ENCODE data around the gene IL18R1.

Gene IL18R1

DNA sequence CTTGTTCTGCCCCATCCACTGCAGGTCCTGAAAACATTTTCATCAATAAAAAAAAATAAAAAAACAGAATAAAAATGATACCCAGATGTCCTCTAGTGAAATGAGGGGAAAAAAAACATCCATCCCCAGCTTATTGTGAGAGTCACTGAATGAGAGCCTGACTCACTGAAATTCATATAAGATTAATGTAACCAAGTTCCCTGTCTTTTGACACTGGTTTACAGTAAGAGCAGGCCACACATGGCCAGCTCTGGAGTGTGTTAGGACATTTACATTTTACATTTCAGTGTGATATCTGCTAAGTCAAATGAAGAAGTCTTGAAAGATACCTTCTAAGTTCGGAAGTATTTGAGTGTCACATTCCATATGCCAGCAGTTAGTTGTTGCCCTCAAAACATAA is 21.1 kb upstream of the IL18R1 start:
- H3K27ac ChIP-seq (ENCODE audit: low read depth, low read length): no peak overlapping the region
- H3K4me1 ChIP-seq (ENCODE audit: control insufficient read depth, insufficient read depth, low read length): no peaks in the 10 kb centered on the region
- H3K36me3 ChIP-seq (ENCODE audit: control insufficient read depth, insufficient read depth, low read length): no peaks in the 10 kb centered on the region
- H3K27me3 ChIP-seq (ENCODE audit: control insufficient read depth, insufficient read depth, low read length): no peaks in the 10 kb centered on the region
- no peak overlapping the region for H3K9ac ChIP-seq (ENCODE audit: low read length)
- H3K4me3 ChIP-seq (ENCODE audit: low read length): no peak overlapping the region

DNA sequence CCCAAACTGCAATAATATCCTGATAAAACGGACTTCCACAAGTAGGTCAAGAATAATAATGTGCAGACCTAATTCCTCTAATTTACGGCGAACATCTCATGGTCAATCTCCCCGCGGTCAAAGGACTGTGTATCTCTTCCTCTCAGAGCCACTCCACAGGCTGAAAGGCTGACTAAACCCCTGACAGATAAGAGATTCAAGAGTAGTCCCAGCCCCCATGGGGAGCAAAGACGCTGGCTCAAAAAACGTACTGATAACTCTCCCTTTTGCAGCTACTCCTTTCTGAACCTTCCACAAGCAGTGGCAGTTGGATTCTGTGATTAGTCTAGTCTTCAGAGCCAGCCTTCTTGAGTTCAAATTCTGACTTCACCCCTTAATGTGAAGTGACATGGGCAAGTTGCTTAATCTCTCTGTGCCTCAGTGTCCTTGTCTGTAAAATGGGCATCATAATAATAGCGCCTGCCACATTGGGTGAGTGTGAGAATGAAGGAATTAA is 19.7 kb upstream of the IL18R1 start:
- no peaks in the 10 kb centered on the region for H3K27me3 ChIP-seq (ENCODE audit: control insufficient read depth, insufficient read depth, low read length)
- H3K27ac ChIP-seq (ENCODE audit: low read depth, low read length): no peak overlapping the region
- no peak overlapping the region for H3K4me3 ChIP-seq (ENCODE audit: low read length)
- H3K9ac ChIP-seq (ENCODE audit: low read length): no peak overlapping the region
- H3K4me1 ChIP-seq (ENCODE audit: control insufficient read depth, insufficient read depth, low read length): no peaks in the 10 kb centered on the region
- no peaks in the 10 kb centered on the region for H3K36me3 ChIP-seq (ENCODE audit: control insufficient read depth, insufficient read depth, low read length)

DNA sequence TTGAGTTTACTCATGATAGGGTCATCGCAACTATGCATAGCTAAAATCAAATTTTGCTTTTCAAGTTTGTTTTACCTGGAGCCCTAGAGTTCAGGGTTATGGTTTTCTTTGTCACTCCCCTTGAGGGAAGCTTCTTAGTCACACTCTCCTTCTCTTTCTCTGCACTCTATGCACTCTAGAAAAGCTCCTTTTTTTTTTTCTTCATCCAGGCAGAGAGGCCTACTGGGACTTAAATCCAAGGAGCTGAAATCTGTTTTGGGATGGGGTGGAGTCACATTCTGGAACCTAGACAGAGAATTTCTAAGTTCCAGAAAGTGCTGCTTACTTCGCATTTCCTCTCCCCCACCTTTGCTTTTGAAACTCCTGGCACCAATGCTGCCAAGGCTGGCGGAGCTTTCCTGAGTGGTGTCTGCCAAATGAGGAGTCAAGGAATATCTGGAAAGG is 19.1 kb upstream of the IL18R1 start:
- no peak overlapping the region for H3K4me3 ChIP-seq (ENCODE audit: low read length)
- no peak overlapping the region for H3K27ac ChIP-seq (ENCODE audit: low read depth, low read length)
- H3K9ac ChIP-seq (ENCODE audit: low read length): no peak overlapping the region
- no peaks in the 10 kb centered on the region for H3K4me1 ChIP-seq (ENCODE audit: control insufficient read depth, insufficient read depth, low read length)
- H3K36me3 ChIP-seq (ENCODE audit: control insufficient read depth, insufficient read depth, low read length): no peaks in the 10 kb centered on the region
- H3K27me3 ChIP-seq (ENCODE audit: control insufficient read depth, insufficient read depth, low read length): no peaks in the 10 kb centered on the region

DNA sequence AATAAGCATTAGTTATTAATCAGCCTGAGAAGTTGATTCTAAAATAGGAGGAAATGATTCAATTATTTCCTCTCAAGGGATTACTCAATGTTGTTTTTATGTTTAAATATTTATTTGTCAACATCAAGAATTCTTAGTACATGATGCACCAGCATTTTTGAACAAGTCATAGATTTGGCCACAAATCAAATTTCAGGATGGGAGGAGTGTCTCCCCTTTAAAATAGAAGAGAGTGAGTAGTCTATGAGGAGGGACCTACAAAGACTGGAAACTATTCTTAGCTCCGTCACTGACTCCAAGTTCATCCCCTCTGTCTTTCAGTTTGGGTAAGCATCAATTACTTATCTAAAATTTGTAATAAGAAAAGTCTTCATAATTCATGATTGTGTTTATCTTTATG is 18.6 kb upstream of the IL18R1 start:
- Histone ChIP-seq H3K27ac (ENCODE audit: low read depth, low read length) (no peak overlapping the region), H3K27me3 (ENCODE audit: control insufficient read depth, insufficient read depth, low read length) (no peaks in the 10 kb centered on the region), H3K4me1 (ENCODE audit: control insufficient read depth, insufficient read depth, low read length) (no peaks in the 10 kb centered on the region), H3K36me3 (ENCODE audit: control insufficient read depth, insufficient read depth, low read length) (no peaks in the 10 kb centered on the region), H3K9ac (ENCODE audit: low read length) (no peak overlapping the region), H3K4me3 (ENCODE audit: low read length) (no peak overlapping the region)

DNA sequence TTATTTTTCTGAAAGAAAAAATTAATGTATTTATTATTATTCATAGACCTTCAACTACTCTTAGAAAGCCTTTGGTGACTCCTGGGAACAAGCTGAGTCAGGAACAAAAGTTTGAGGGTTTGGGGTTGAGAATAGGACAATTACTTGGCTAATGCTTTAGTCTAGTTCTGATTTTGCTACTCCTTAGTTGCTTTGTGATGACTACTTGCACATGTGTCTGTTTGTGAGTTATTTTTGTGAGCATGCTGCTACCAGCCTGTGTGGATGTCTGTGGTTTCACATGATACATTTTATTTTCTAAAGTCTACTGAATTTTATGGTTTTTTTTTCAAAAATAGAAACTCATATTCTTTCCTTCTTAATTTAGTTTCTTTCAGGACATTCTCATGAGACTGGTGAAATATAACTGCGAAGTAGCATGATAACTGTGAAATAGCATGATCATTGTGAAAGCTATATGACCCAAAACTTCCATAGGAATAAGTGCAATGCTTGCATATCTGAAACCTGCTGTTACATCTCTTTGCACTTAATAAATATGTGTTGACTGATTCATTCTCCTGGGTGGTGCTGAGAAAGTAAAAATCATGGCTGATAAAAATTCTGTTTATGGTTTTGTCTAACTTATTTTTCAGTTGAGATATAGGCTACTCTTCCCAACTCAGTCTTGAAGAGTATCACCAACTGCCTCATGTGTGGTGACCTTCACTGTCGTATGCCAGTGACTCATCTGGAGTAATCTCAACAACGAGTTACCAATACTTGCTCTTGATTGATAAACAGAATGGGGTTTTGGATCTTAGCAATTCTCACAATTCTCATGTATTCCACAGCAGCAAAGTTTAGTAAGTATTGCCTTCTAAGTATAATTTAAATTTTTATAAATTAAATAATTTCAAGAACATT is 17.9 kb upstream of the IL18R1 start:
- H3K4me1 ChIP-seq (ENCODE audit: control insufficient read depth, insufficient read depth, low read length): no peaks in the 10 kb centered on the region
- H3K27me3 ChIP-seq (ENCODE audit: control insufficient read depth, insufficient read depth, low read length): no peaks in the 10 kb centered on the region
- no peak overlapping the region for H3K27ac ChIP-seq (ENCODE audit: low read depth, low read length)
- no peaks in the 10 kb centered on the region for H3K36me3 ChIP-seq (ENCODE audit: control insufficient read depth, insufficient read depth, low read length)
- H3K4me3 ChIP-seq (ENCODE audit: low read length): no peak overlapping the region
- no peak overlapping the region for H3K9ac ChIP-seq (ENCODE audit: low read length)

DNA sequence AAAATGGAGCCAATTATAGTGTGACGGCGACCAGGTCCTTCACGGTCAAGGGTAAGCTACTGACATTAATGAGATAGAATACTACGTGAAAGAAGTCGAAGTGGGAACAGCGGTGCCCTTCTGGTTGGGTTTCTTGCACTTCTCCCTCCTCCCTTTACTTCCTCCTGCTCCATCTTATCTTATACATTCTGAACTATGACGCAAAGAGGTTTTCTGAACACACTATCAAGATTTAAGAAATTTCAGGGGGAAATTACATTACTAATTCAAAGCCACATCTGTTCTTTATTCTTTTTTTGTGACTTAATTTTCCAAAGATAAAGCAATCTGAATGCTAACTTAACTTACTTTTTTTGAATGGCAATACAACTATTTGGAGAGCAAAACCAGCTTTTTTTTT is 14.8 kb upstream of the IL18R1 start:
- H3K4me3 ChIP-seq (ENCODE audit: low read length): no peak overlapping the region
- H3K4me1 ChIP-seq (ENCODE audit: control insufficient read depth, insufficient read depth, low read length): no peaks in the 10 kb centered on the region
- H3K36me3 ChIP-seq (ENCODE audit: control insufficient read depth, insufficient read depth, low read length): no peaks in the 10 kb centered on the region
- no peak overlapping the region for H3K27ac ChIP-seq (ENCODE audit: low read depth, low read length)
- H3K27me3 ChIP-seq (ENCODE audit: control insufficient read depth, insufficient read depth, low read length): peaks cover 3% of the 10 kb centered on the region
- H3K9ac ChIP-seq (ENCODE audit: low read length): no peak overlapping the region

DNA sequence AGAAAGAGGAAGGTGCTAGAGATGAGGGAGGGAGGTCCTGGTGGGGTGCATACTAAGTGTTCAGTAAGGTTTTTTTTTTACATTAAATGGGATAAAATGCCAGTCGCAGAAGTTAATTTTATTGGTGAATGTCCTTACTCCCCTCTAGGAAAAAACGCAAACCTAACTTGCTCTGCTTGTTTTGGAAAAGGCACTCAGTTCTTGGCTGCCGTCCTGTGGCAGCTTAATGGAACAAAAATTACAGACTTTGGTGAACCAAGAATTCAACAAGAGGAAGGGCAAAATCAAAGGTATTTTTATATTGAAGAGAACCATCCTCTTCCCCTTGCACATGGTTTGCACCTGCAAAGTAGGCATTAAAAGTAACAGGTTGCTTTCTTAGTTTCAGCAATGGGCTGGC is 12.7 kb upstream of the IL18R1 start:
- Histone ChIP-seq H3K4me1 (ENCODE audit: control insufficient read depth, insufficient read depth, low read length) (no peaks in the 10 kb centered on the region), H3K36me3 (ENCODE audit: control insufficient read depth, insufficient read depth, low read length) (no peaks in the 10 kb centered on the region), H3K9ac (ENCODE audit: low read length) (no peak overlapping the region), H3K27ac (ENCODE audit: low read depth, low read length) (no peak overlapping the region), H3K4me3 (ENCODE audit: low read length) (no peak overlapping the region), H3K27me3 (ENCODE audit: control insufficient read depth, insufficient read depth, low read length) (peaks cover 3% of the 10 kb centered on the region)

DNA sequence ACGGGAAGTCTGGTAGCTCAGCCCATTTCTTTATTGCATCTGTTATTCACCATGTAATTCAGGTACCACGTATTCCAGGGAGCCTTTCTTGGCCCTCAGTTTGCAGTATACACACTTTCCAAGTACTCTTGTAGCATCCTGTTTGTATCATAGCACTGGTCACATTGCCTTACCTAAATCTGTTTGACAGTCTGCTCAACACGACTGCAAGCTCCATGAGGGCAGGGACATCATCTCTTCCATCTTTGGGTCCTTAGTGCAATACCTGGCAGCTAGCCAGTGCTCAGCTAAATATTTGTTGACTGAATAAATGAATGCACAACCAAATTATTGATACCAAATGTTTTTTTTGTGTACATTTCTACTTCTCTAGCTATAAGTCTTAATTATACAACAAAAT is 11.2 kb upstream of the IL18R1 start:
- no peak overlapping the region for H3K27ac ChIP-seq (ENCODE audit: low read depth, low read length)
- H3K27me3 ChIP-seq (ENCODE audit: control insufficient read depth, insufficient read depth, low read length): peaks cover 3% of the 10 kb centered on the region
- H3K36me3 ChIP-seq (ENCODE audit: control insufficient read depth, insufficient read depth, low read length): no peaks in the 10 kb centered on the region
- H3K4me3 ChIP-seq (ENCODE audit: low read length): no peak overlapping the region
- H3K4me1 ChIP-seq (ENCODE audit: control insufficient read depth, insufficient read depth, low read length): no peaks in the 10 kb centered on the region
- no peak overlapping the region for H3K9ac ChIP-seq (ENCODE audit: low read length)

DNA sequence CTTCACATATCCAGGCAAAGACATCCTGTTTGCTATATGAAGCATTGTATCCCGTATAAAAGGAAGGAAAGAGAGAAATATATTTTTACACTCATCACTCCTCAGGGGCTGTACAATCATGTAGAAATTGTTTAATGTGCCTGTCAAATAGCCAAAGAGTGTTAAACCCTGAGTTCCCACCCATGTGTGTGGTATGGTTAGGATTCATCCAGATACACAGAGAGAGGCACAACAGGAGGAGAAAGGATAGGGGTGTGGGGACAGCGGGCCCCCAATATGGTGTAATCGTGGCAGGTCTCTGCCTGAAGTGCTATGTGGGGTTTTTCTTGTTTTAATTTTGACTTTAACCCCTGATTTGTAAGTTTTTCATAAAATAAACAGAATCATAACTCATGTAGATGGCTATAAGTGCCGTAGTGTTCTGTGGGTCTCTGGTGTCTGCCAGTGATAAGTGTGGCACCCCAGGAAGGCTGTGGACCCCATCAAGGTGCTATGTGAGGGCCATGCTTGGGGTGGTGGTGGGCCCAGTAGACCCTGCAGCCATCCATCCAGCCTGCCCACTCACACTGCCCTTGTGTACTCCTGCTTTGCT is 10.2 kb upstream of the IL18R1 start:
- Histone ChIP-seq H3K9ac (ENCODE audit: low read length) (no peak overlapping the region), H3K36me3 (ENCODE audit: control insufficient read depth, insufficient read depth, low read length) (no peaks in the 10 kb centered on the region), H3K4me3 (ENCODE audit: low read length) (no peak overlapping the region), H3K27me3 (ENCODE audit: control insufficient read depth, insufficient read depth, low read length) (peaks cover 3% of the 10 kb centered on the region), H3K27ac (ENCODE audit: low read depth, low read length) (no peak overlapping the region), H3K4me1 (ENCODE audit: control insufficient read depth, insufficient read depth, low read length) (no peaks in the 10 kb centered on the region)

DNA sequence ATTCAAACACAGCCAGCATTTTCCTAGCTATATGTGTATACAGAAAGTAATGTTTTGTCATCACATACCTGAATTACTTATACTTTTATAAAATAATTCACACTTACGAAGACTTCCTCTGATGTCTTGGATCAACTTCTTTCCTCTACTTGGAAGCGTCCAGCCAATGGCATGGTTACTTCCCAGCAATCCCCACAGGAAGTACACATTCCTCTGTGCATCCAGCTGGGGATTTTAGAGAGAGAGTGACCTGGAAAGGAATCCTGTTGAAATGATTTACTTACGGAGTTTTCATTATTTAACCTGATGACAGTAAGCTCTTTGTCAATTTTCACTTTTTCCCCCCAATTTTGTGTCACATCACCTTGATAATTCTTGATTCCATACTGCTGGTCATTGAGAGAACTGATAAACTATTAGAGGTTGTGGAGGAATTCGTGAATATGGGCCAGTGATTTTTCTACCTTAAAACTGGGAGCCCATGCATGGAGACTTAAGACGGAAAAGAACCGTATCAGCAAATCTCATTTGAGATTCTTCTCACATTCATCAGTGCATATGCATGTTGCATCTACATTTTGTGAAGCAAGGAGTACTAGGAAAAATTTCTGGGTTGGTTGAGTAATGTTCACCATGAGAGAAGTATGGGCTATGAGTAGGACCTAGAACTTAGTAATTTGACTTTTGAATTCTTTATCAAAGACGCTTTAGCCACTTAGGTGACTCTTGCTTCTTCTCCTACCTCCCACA is 9.0 kb upstream of the IL18R1 start:
- Histone ChIP-seq H3K4me3 (ENCODE audit: low read length) (no peak overlapping the region), H3K27me3 (ENCODE audit: control insufficient read depth, insufficient read depth, low read length) (peaks cover 3% of the 10 kb centered on the region), H3K36me3 (ENCODE audit: control insufficient read depth, insufficient read depth, low read length) (no peaks in the 10 kb centered on the region), H3K9ac (ENCODE audit: low read length) (no peak overlapping the region), H3K4me1 (ENCODE audit: control insufficient read depth, insufficient read depth, low read length) (no peaks in the 10 kb centered on the region), H3K27ac (ENCODE audit: low read depth, low read length) (no peak overlapping the region)

DNA sequence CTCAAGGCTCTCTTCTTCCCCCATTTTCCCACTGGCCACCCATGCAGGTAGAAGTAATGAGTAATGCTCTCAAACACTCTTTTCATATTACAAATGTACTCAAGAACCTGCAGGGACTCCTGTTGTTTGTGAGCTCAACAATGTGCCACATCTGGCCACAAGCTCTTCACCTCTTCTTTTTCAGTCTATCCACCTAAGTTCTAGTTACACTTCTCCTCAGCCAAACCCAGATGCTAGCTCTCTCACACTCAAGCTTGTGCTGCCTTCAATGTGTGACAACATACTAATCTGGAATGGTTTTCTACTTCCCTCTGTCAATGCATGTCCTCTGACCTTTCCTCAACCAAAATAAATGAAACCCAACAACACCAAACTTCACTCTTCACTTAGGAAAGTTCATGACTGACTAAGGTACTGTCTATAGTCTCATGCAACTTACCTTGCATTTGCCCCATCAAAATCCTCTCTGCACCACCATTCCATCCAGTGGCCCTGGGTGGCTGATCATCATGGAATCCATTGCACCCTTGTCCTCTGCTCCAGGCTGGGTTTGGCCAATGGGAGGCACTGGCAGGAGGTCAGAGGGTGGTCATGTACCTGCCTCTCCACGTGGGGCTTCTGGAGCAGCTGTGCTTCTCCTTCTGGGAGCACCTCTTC is 5.3 kb upstream of the IL18R1 start:
- H3K4me3 ChIP-seq (ENCODE audit: low read length): no peak overlapping the region
- no peaks in the 10 kb centered on the region for H3K36me3 ChIP-seq (ENCODE audit: control insufficient read depth, insufficient read depth, low read length)
- no peak overlapping the region for H3K27ac ChIP-seq (ENCODE audit: low read depth, low read length)
- H3K9ac ChIP-seq (ENCODE audit: low read length): no peak overlapping the region
- H3K4me1 ChIP-seq (ENCODE audit: control insufficient read depth, insufficient read depth, low read length): no peaks in the 10 kb centered on the region
- peaks cover 3% of the 10 kb centered on the region for H3K27me3 ChIP-seq (ENCODE audit: control insufficient read depth, insufficient read depth, low read length)

DNA sequence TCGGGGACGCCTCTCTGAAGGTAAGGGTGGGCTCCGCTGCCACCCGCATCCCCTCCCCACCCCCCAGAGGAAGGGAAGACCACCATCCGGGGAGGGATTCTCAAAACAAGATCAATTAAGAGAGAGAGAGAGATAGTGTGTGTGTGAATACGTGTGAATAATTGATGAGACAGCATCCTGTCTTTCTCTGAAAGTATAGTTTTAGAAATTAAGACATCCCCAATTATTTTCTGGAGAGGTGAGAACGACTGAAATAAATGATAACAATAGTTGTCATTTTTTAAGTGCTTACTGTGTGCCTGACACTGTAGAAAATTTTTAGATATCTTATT is 751 bp downstream of the IL18R1 start:
- H3K4me1 ChIP-seq (ENCODE audit: control insufficient read depth, insufficient read depth, low read length): no peaks in the 10 kb centered on the region
- H3K36me3 ChIP-seq (ENCODE audit: control insufficient read depth, insufficient read depth, low read length): no peaks in the 10 kb centered on the region
- H3K27ac ChIP-seq (ENCODE audit: low read depth, low read length): no peak overlapping the region
- H3K9ac ChIP-seq (ENCODE audit: low read length): no peak overlapping the region
- H3K27me3 ChIP-seq (ENCODE audit: control insufficient read depth, insufficient read depth, low read length): no peaks in the 10 kb centered on the region
- peak overlapping the region; percentile 56 for H3K4me3 ChIP-seq (ENCODE audit: low read length)
